HFF-Myc (cell line): ENCODE measurements around the gene MBNL1.

ENCODE experiments used
- DNase-seq: peaks from one replicate; pipeline ENCODE4 v3.0.0-alpha.2; 2011; ENCODE audit warnings: low read depth; ENCODE audit errors: extremely low read depth
- H3K4me3 ChIP-seq: replicated peaks from 2 replicates; pipeline ENCODE4 v1.5.1; 2011; ENCODE audit warnings: low read depth, mild to moderate bottlenecking, control low read depth, low read length
- CTCF ChIP-seq: IDR thresholded peaks from 2 replicates; pipeline ENCODE4 v1.5.1; 2012; ENCODE audit warnings: mild to moderate bottlenecking, low read depth, low read length, control low read depth; ENCODE audit errors: missing control alignments

Gene MBNL1

GRCh38 chr3:152338159-152338720 lies 69.5 kb downstream of the MBNL1 start:
- no peak for DNase-seq
- no peak overlapping the region for H3K4me3 ChIP-seq
- TF ChIP-seq CTCF: no peak

DNA sequence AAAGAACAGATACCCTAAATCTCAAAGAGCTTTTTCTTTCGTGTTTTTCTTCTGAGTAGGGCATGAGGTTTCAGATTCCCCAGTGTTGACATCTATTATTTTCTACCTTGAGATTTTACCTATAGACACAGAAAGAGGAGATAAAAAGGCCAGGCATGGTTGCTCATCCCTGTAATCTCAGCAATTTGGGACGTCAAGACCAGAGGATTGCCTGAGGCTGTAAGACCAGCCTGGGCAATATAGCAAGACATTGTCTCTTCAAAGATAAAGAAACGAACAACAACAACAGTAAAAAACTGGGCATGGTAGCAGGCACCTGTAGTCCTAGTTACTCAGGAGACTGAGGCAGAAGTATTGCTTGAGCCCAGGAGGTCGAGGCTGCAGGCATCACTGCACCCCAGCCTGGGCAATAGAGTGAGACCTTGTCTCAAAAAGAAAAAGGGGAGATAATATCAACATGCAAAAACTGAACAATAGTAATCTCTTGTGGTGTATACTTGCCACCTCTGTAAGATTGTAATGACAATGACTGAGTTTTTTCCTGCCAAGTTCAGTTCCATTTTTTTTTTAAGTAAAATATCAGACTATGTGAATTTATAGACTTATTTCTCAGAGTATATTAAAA lies 71.3 kb downstream of the MBNL1 start:
- no peak overlapping the region for H3K4me3 ChIP-seq
- DNase-seq: no peak
- TF ChIP-seq CTCF: no peak

- no peak for TF ChIP-seq CTCF
- DNase-seq: no peak
- H3K4me3 ChIP-seq: no peak overlapping the region
Observed at GRCh38 chr3:152345233-152345632, 76.5 kb downstream of the MBNL1 start.

DNA sequence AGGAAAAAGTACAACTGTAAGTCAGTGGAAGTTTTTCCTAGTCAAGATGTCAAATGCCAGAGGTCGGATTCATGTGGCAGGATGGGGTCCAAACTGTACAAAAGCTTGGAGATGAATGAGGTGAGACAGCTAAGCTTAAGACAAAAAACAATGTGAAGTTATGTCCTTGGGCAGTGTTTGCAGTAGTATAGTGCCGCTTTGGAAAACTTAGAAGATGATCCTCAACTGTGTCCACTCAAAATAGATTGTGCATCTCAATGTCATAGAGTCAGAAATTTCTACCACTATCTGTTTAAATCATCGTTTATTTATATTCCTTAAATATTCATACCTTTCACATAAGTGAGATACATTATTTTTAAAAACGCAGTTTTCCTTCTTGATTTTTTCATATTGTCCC lies 77.3 kb downstream of the MBNL1 start:
- DNase-seq: no peak
- TF ChIP-seq CTCF: no peak
- H3K4me3 ChIP-seq: no peak overlapping the region

DNA sequence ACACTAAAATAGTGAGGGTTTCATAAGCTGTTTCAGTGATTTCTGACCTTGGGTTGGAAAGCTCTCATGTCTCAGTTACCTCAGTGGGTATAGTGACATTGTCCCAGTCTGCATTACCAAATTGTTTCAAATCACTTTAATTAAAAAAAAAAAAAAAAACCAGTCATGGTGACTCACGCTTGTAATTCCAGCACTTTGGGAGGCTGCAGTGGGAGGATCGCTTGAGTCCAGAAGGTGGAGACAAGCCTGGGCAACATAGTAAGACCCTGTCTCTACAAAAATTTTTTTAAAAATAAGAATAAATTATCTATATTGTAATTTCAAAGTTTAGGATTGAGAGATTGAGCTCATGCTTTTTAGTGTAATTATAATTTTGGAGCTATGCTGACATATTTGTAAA lies 78.0 kb downstream of the MBNL1 start:
- DNase-seq: no peak
- no peak for TF ChIP-seq CTCF

GRCh38 chr3:152348436-152349177 lies 79.9 kb downstream of the MBNL1 start:
- no peak for TF ChIP-seq CTCF
- H3K4me3 ChIP-seq: no peak overlapping the region
- no peak for DNase-seq

More for the DNA sequence above, 78.0 kb downstream of the MBNL1 start:
- H3K4me3 ChIP-seq: no peak overlapping the region
